ENCODE data around the gene COMMD2. TPM values are rescaled to one million over a fixed set of nuclear protein-coding genes. Genes with fewer than 3 reads are reported as not detected.

Gene COMMD2
- total RNA-seq, 1 experiment from 2014 or later, result 64.9 TPM

DNA sequence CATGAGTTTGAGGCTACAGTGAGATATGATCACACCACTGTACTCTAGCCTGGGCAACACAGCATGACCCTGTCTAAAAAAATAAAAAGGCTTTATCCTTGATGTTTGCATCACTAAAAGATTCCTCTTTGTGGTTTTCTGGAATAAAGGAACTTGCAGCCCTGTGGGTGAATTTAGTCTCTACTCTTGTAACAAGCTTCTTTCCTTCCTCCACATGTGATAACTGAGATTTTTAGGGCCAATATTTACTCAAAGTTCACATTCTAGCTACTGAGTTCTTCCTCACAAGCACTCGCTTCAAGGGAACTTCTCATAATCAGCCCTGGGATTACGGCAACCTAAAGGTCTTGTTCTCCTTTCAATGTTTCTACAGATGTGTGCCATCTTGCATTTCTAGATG, 24.6 kb downstream of the COMMD2 start:
- Histone ChIP-seq H3K14ac (ENCODE audit: insufficient read depth, low read length) (no peak overlapping the region), H2AK5ac (ENCODE audit: insufficient read length, low read length) (no peak overlapping the region), H2BK5ac (ENCODE audit: insufficient read length, low read length) (no peak overlapping the region), H4K20me1 (ENCODE audit: control insufficient read depth, insufficient read depth, insufficient read length) (no peaks in the 10 kb centered on the region), H3K79me2 (ENCODE audit: insufficient read depth, low read length) (no peaks in the 10 kb centered on the region), H2AFZ (ENCODE audit: low read length) (no peak overlapping the region), H3K9me3 (ENCODE audit: control insufficient read depth, low read depth, low read length) (no peaks in the 10 kb centered on the region), H3K9ac (ENCODE audit: extremely low read depth, insufficient read length, low read length) (no peak overlapping the region), H4K5ac (ENCODE audit: insufficient read length, low read depth, low read length) (no peak overlapping the region), H3K23ac (ENCODE audit: insufficient read length, low read depth, low read length) (no peak overlapping the region), H2BK15ac (ENCODE audit: low read depth, low read length) (no peak overlapping the region), H2BK120ac (ENCODE audit: low read depth, low read length, poor library complexity, severe bottlenecking) (no peak overlapping the region), H4K91ac (ENCODE audit: insufficient read length, low read depth, low read length) (no peak overlapping the region), H3K4me2 (ENCODE audit: insufficient read depth, insufficient read length, low read length) (no peak overlapping the region), H2BK12ac (ENCODE audit: insufficient read length, low read depth, low read length) (no peak overlapping the region), H2BK20ac (ENCODE audit: low read depth, low read length, poor library complexity, severe bottlenecking) (no peak overlapping the region), H4K8ac (replicated peaks; ENCODE audit: insufficient read length, low read depth, low read length) (no peak overlapping the region), H3K27me3 (ENCODE audit: insufficient read depth, low read length) (no peaks in the 10 kb centered on the region), H3K79me1 (ENCODE audit: insufficient read depth, low read depth, low read length, poor library complexity, severe bottlenecking) (no peaks in the 10 kb centered on the region), H3K23me2 (ENCODE audit: insufficient read length, low read depth, low read length, poor library complexity, severe bottlenecking) (no peaks in the 10 kb centered on the region), H3K56ac (ENCODE audit: insufficient read length, low read depth, low read length) (no peak overlapping the region), H3T11ph (ENCODE audit: low read length) (no peak overlapping the region), H3K27ac (ENCODE audit: insufficient read length, low read depth, low read length) (no peak overlapping the region), H3K4me1 (ENCODE audit: insufficient read depth, low read length) (no peaks in the 10 kb centered on the region; the same call in 1 of the 2 replicates), H3K18ac (ENCODE audit: insufficient read length, low read depth, low read length) (no peak overlapping the region), H3K4ac (ENCODE audit: low read depth, low read length) (no peak overlapping the region)
- Mint-ChIP-seq H3K9me3 (no peaks in the 10 kb centered on the region), H3K27me3 (ENCODE audit: low read depth) (no peaks in the 10 kb centered on the region), H3K4me3 (no peak overlapping the region), H3K4me1 (no peaks in the 10 kb centered on the region), H3K27ac (no peak overlapping the region), H3K36me3 (ENCODE audit: insufficient read depth in 1 of 3, low read depth in 3 of 3) (no peaks in the 10 kb centered on the region)
- TF ChIP-seq, protein P1, sequence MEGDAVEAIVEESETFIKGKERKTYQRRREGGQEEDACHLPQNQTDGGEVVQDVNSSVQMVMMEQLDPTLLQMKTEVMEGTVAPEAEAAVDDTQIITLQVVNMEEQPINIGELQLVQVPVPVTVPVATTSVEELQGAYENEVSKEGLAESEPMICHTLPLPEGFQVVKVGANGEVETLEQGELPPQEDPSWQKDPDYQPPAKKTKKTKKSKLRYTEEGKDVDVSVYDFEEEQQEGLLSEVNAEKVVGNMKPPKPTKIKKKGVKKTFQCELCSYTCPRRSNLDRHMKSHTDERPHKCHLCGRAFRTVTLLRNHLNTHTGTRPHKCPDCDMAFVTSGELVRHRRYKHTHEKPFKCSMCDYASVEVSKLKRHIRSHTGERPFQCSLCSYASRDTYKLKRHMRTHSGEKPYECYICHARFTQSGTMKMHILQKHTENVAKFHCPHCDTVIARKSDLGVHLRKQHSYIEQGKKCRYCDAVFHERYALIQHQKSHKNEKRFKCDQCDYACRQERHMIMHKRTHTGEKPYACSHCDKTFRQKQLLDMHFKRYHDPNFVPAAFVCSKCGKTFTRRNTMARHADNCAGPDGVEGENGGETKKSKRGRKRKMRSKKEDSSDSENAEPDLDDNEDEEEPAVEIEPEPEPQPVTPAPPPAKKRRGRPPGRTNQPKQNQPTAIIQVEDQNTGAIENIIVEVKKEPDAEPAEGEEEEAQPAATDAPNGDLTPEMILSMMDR (conservative IDR thresholded peaks at IDR 0.05), result no peak
- DNase-seq, result no peak
- no CpG with 5 or more reads among the region's 2 CpGs for WGBS (ENCODE audit: extremely low coverage, insufficient read length, low lambda C conversion rate)
